ENCODE results near the gene RABEP1. TPM values are rescaled to one million over a fixed set of nuclear protein-coding genes. Genes with fewer than 3 reads are reported as not detected.

RABEP1 gene
- total and polyA plus RNA-seq, 12 donors: 19.5 to 69.1 (median 56.8) TPM

DNA sequence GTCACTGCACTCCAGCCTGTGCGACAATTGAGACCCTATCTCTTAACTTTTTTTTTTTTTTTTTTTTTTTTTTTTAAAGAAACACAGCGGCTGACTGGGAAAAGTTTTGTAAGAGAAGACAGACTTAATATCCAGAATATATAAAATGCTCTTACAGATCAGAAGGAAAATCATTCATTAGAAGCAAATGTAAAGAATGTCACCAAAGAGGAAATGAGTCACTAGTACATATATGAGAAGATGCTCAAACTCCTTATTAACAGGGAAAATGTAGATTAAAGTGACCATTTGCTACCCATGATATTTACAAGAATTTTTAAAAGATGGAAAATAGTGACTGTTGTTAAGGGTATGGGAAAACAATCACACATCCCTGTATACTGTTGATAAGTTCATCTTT is 48.9 kb downstream of the RABEP1 start:
- WGBS, 2 donors: 89 to 98% methylated on average over 2 of the region's 2 CpGs
- no peak overlapping the region for H3K27ac ChIP-seq
- TF ChIP-seq, protein P1, sequence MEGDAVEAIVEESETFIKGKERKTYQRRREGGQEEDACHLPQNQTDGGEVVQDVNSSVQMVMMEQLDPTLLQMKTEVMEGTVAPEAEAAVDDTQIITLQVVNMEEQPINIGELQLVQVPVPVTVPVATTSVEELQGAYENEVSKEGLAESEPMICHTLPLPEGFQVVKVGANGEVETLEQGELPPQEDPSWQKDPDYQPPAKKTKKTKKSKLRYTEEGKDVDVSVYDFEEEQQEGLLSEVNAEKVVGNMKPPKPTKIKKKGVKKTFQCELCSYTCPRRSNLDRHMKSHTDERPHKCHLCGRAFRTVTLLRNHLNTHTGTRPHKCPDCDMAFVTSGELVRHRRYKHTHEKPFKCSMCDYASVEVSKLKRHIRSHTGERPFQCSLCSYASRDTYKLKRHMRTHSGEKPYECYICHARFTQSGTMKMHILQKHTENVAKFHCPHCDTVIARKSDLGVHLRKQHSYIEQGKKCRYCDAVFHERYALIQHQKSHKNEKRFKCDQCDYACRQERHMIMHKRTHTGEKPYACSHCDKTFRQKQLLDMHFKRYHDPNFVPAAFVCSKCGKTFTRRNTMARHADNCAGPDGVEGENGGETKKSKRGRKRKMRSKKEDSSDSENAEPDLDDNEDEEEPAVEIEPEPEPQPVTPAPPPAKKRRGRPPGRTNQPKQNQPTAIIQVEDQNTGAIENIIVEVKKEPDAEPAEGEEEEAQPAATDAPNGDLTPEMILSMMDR (IDR thresholded peaks at IDR 0.05): no peak

DNA sequence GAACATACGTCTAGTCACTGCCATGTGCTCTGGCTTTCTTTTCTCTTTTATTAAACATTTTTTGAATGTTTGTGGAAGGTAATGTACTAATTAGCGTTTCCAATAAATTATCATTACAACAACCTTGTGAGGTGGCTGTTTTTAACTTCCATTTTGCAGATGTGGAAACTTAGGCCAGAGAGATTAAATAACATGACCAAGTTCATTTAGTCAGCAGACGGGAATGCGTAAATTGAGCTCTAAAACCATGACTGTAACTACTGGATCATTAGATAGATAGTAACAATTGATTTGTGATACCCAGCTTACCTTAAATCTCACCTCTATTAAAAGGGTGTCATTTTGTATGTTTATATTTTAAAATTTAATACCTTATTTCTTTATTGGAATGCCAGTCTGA is 49.4 kb downstream of the RABEP1 start:
- H3K27me3 ChIP-seq: no peaks in the 10 kb centered on the region
- no peak overlapping the region for H3K27ac ChIP-seq
- H3K4me3 ChIP-seq: no peak overlapping the region
- TF ChIP-seq, protein P1 (IDR thresholded peaks at IDR 0.05): no peak
- ATAC-seq (no peak), DNase-seq (no peak)
- intact Hi-C loops (cut with DNase I): no loop called here
- H3K4me1 ChIP-seq: peaks cover 0 to 6% (median 0%) of the 10 kb centered on the region in 9 donors
- peaks cover 0 to 51% (median 15%) of the 10 kb centered on the region in 9 donors for H3K36me3 ChIP-seq
- 94 to 97% methylated on average over 4 of the region's 4 CpGs for WGBS, 2 donors
- H3K9me3 ChIP-seq: no peaks in the 10 kb centered on the region

More for the DNA sequence above, 48.9 kb downstream of the RABEP1 start:
- H3K36me3 ChIP-seq: peaks cover 0 to 45% (median 15%) of the 10 kb centered on the region in 9 donors
- no peaks in the 10 kb centered on the region for H3K27me3 ChIP-seq
- intact Hi-C loops (cut with DNase I): no loop called here
- H3K9me3 ChIP-seq: no peaks in the 10 kb centered on the region
- no peak overlapping the region for H3K4me3 ChIP-seq
- DNase-seq: no peak
- no peak for ATAC-seq
- peaks cover 0 to under 1% (median 0%) of the 10 kb centered on the region in 9 donors for H3K4me1 ChIP-seq

DNA sequence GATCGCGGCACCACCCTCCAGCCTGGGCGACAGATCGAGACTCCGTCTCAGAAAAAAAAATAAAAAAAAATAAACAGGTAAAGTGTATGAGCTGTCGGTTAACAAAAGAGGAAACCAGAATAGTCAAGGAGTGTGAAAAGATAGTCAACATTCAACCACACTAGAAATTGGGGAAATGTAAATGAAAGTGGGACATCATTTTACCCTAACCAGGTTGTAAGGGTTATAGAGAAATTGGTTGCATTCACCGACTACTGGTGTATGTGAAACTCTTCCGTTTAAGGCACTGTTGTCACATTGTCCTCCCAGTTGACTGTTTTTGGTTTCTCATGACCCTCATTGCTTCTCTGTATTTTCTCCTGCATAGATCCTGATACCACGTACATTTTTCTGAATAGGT is 62.8 kb downstream of the RABEP1 start:
- WGBS, 2 donors: 95 to 96% methylated on average over 9 of the region's 9 CpGs
- intact Hi-C loops (cut with DNase I): no loop called here
- ATAC-seq (no peak), DNase-seq (no peak)
- Histone ChIP-seq H3K4me1 (no peaks in the 10 kb centered on the region), H3K27me3 (no peaks in the 10 kb centered on the region), H3K9me3 (no peaks in the 10 kb centered on the region), H3K4me3 (no peak overlapping the region), H3K36me3 (peaks cover 0 to 96% (median 35%) of the 10 kb centered on the region in 9 donors), H3K27ac (no peak overlapping the region)
- TF ChIP-seq, protein P1 (IDR thresholded peaks at IDR 0.05): no peak

DNA sequence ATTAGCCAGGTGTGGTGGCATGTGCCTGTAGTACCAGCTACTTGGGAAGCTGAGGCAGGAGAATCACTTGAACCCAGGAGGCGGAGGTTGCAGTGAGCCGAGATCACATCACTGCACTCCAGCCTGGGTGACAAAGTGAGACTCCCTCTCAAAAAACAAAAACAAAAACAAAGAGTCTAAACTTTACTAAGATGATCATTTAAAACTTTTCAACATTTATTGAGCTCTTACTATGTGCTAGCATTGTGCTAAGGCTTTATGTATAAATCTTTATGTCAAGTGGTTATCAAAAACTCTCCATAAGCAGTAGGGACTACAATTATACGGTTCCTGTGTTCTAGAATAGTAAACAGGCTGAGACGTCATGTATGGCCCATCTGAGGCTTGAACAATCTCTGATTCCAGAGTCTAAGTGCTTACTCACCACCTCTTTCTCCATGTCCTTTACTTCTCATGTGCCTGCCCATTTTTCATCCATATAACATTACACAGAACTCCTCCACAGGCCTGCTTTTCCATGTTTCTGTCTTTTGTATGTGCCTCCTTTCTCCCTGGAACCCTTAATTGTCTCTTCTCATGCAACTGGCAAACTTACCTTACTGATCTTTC is 70.7 kb downstream of the RABEP1 start:
- no peak for ATAC-seq
- WGBS, 2 donors: 94 to 95% methylated on average over 4 of the region's 4 CpGs
- Histone ChIP-seq H3K36me3 (peaks cover 0 to 100% (median 52%) of the 10 kb centered on the region in 9 donors), H3K9me3 (no peaks in the 10 kb centered on the region), H3K4me3 (no peak overlapping the region), H3K4me1 (peaks cover 0 to 7% (median 0%) of the 10 kb centered on the region in 9 donors), H3K27me3 (no peaks in the 10 kb centered on the region), H3K27ac (no peak overlapping the region)
- DNase-seq: no peak
- intact Hi-C loops (cut with DNase I): loop anchor here in 1 of 10 donors (10.0 kb wide), 1 partner anchor 52 kb away; no protein-coding TSS in a partner anchor
- TF ChIP-seq, protein P1 (IDR thresholded peaks at IDR 0.05): no peak

Data from heart right ventricle (tissue), 16 donors.